Body of pancreas (tissue), 4 donors: Measurements from ENCODE around the gene RUSF1. TPM values are rescaled to one million over a fixed set of nuclear protein-coding genes. Genes with fewer than 3 reads are reported as not detected.

Source experiments
- ATAC-seq: fragments of 150-250 bp; one replicate; pipeline ENCODE4 v1.9.1; 2016
- DNase-seq, 4 donors: peaks; one replicate each; pipeline ENCODE4 v3.0.0-alpha.2; 2019
- H3K27ac ChIP-seq, 4 donors: fragments of 200-600 bp; sonication (generic); 1 replicate in 3 of 4; 2 replicates in 1 of 4; pipeline versions ENCODE4 v1.5.1 to v1.6.1; 2016 to 2019; ENCODE audit warnings: mild to moderate bottlenecking in 1 of 4, mixed read lengths in 1 of 4, moderate library complexity in 1 of 4
- H3K27me3 ChIP-seq, 2 donors: fragments of 200-600 bp; sonication (generic); one replicate each; pipeline ENCODE4 v1.6.0; 2016; ENCODE audit warnings: mild to moderate bottlenecking in 1 of 2
- H3K36me3 ChIP-seq, 2 donors: fragments of 200-600 bp; sonication (generic); replicated peaks in 1 of 2; 2 replicates each; pipeline ENCODE4 v1.5.1; 2016; ENCODE audit warnings: low read depth in 2 of 2; ENCODE audit not compliant: insufficient read depth in 1 of 2
- H3K4me1 ChIP-seq: fragments of 200-600 bp; sonication (generic); one replicate; pipeline ENCODE4 v1.6.0; 2016
- H3K4me3 ChIP-seq, 2 donors: fragments of 200-600 bp; sonication (generic); 1 replicate in 1 of 2; 2 replicates in 1 of 2; pipeline ENCODE4 v1.5.1; 2016 to 2019
- H3K9me3 ChIP-seq, 3 donors: fragments of 200-600 bp; sonication (generic); 1 replicate in 2 of 3; 2 replicates in 1 of 3; pipeline ENCODE4 v1.5.1; 2016
- POLR2A ChIP-seq, 3 donors: fragments of 450-650 bp; IDR thresholded peaks; one replicate each; pipeline ENCODE4 v1.6.1; 2016; ENCODE audit warnings: antibody characterized with exemption in 3 of 3, mild to moderate bottlenecking in 2 of 3
- WGBS, 2 donors: methylation state at CpG; one replicate each; pipeline ENCODE4 v1.1.5; 2017; 5-methylcytosine and 5-hydroxymethylcytosine counted together
- intact Hi-C: fragments of 100-400 bp; cut with DNase I; formaldehyde crosslinking; loops from one replicate; pipeline ENCODE4 v1.15.1; 2023
- total RNA-seq, 2 donors: library from RNA; depleted of rRNA; stranded (reverse); fragments of >200 nt; gene quantifications; one replicate each; pipeline ENCODE4 v1.1.0, GENCODE V29; 2016
- TF ChIP-seq, protein P1 (sequence below), 7 experiments: fragments of 450-650 bp in 4 of 7; fragments of 200-600 bp in 3 of 7; sonication (generic) in 3 of 7; IDR thresholded peaks; one replicate each; pipeline ENCODE4 v1.5.1; 2016 to 2019; ENCODE audit warnings: antibody characterized with exemption in 7 of 7

RUSF1 gene
- total RNA-seq, 2 donors from 2014 or later, result 72.9 to 77.5 TPM

DNA sequence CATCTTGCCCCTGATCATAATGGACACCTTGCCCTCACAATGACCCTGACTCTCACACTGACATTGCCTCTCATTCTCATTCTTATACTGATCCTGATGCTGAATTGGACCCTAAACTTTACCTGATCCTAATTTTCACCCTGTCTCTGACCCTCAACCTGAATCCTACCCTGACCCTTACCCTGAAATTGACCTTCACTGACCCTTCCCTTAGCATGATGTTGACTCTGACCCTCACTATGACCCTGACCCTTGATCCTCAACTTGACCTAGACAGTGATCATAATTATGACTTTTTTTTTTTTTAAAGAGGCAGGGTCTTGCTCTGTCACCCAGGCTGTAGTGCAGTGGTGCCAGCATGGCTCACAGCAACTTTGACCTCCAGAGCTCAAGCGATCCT is 22.9 kb upstream of the RUSF1 start:
- ATAC-seq, result no peak
- 91 to 100% methylated on average over 1 of the region's 1 CpG for WGBS, 2 donors
- no peak for DNase-seq
- Histone ChIP-seq H3K4me1 (peaks cover 8% of the 10 kb centered on the region), H3K4me3 (no peak overlapping the region), H3K27me3 (no peaks in the 10 kb centered on the region), H3K9me3 (no peaks in the 10 kb centered on the region), H3K36me3 (no peaks in the 10 kb centered on the region), H3K27ac (no peak overlapping the region)
- TF ChIP-seq, protein P1, sequence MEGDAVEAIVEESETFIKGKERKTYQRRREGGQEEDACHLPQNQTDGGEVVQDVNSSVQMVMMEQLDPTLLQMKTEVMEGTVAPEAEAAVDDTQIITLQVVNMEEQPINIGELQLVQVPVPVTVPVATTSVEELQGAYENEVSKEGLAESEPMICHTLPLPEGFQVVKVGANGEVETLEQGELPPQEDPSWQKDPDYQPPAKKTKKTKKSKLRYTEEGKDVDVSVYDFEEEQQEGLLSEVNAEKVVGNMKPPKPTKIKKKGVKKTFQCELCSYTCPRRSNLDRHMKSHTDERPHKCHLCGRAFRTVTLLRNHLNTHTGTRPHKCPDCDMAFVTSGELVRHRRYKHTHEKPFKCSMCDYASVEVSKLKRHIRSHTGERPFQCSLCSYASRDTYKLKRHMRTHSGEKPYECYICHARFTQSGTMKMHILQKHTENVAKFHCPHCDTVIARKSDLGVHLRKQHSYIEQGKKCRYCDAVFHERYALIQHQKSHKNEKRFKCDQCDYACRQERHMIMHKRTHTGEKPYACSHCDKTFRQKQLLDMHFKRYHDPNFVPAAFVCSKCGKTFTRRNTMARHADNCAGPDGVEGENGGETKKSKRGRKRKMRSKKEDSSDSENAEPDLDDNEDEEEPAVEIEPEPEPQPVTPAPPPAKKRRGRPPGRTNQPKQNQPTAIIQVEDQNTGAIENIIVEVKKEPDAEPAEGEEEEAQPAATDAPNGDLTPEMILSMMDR (IDR thresholded peaks at IDR 0.05), result no peak
- TF ChIP-seq POLR2A (IDR thresholded peaks at IDR 0.05), result no peak
- intact Hi-C loops, result no loop called here

DNA sequence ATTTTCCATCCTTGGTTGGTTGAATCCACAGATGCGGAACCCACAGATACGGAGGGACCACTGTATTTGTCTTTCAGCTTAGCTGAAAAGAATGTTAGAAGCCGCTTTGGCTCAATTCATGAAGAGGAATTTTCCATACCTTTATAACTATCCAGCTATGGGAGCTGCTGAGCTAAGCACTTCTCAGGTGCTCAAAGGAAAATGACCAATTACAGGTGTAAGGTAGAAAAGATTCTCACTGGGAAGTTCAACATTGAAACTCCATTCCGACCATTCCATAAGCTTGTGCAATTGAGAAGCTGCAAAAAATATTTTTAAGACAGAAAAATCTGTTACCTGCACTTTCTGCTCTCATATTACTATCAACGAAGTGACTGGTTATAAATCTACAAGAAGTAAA is 22.2 kb upstream of the RUSF1 start:
- no peaks in the 10 kb centered on the region for H3K36me3 ChIP-seq
- 61 to 70% methylated on average over 5 of the region's 5 CpGs for WGBS, 2 donors
- DNase-seq (no peak), ATAC-seq (no peak)
- TF ChIP-seq, protein P1 (IDR thresholded peaks at IDR 0.05), result no peak
- TF ChIP-seq POLR2A (IDR thresholded peaks at IDR 0.05), result no peak
- H3K27ac ChIP-seq, result no peak overlapping the region
- H3K9me3 ChIP-seq, result no peaks in the 10 kb centered on the region
- no peaks in the 10 kb centered on the region for H3K27me3 ChIP-seq
- H3K4me3 ChIP-seq, result no peak overlapping the region
- intact Hi-C loops, result no loop called here
- H3K4me1 ChIP-seq, result peaks cover 8% of the 10 kb centered on the region

DNA sequence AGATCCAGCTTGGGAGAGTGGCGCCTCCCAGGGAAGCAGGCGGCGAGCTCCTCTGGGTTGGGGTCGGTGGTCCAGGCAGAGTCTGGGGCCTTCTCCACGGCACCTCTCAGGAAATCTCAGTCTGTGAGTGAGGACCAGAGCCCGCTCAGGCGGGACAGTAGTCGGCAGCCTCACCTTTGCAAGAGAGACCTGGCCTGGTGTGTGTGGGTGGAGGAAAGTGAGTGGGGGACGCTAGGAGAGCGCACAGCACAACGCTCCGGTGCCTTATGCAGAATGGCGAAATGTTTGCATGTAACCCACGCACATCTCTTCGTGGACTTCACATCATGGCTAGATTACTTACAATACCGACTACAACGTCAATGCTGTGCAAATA is 21.7 kb upstream of the RUSF1 start:
- Histone ChIP-seq H3K4me3 (no peak overlapping the region), H3K4me1 (peaks cover 8% of the 10 kb centered on the region), H3K9me3 (no peaks in the 10 kb centered on the region), H3K36me3 (no peaks in the 10 kb centered on the region), H3K27me3 (no peaks in the 10 kb centered on the region), H3K27ac (peak overlapping the region; percentile 16 to 69 (median 50))
- DNase-seq (no peak), ATAC-seq (no peak)
- 13 to 23% methylated on average over 10 to 17 of the region's 17 CpGs for WGBS, 2 donors
- intact Hi-C loops, result no loop called here
- TF ChIP-seq, protein P1 (IDR thresholded peaks at IDR 0.05), result no peak
- no peak for TF ChIP-seq POLR2A (IDR thresholded peaks at IDR 0.05)

DNA sequence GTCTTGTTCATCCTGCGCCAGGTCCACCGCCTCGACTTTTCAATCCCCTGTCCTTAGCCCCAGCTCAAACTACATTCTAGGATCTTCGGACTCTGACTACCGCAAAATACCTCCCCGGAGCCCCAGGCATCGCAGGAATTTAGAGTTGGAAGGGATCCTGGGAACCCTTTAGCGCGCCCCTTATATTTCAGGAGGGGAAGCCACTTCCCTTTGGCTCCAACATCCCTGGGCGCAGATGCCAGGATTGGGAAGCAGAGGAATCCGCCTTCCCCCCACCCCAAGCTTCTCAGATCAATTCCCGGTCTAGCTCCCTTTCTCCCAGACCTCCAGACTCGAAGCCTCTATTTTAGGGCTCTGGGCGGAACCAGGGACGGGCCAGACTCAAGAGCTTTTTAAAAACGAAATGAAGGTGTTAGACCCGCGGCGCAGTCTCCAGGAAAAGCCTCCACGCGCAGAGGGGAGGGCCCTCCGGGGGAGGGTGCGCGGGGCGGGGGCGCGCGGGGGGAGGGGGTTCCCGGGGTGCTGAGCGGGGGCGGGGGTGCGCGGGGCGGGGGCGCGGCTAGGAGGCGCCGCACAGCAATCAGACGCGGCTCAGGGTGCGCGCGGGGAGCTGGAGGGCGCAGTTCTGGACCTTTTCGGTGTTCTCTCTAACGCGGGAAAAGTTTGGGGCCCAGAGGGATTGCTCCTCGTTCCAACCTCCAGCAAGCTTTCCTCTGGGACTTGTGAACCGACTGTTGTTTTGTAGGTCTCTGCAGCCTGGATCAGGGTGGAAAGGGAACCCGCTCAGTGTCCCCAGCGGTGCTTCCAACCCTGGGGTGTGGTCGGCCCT is 21.1 kb upstream of the RUSF1 start:
- H3K4me1 ChIP-seq, result peaks cover 8% of the 10 kb centered on the region
- peak; percentile 73 for ATAC-seq
- no peak overlapping the region for H3K4me3 ChIP-seq
- no peaks in the 10 kb centered on the region for H3K9me3 ChIP-seq
- H3K27me3 ChIP-seq, result no peaks in the 10 kb centered on the region
- DNase-seq, result peak; percentile 6 to 39 (median 28)
- WGBS, 2 donors, result 1 to 5% methylated on average over 22 to 37 of the region's 52 CpGs
- peak overlapping the region; percentile 37 to 69 (median 58) for H3K27ac ChIP-seq
- TF ChIP-seq POLR2A (IDR thresholded peaks at IDR 0.05), result peak in 2 of 3 donors; percentile 13 to 38
- TF ChIP-seq, protein P1 (IDR thresholded peaks at IDR 0.05), result no peak
- H3K36me3 ChIP-seq, result no peaks in the 10 kb centered on the region
- intact Hi-C loops, result no loop called here
